IMR-90 (cell line): ENCODE measurements around the gene MYO5A. TPM values are rescaled to one million over a fixed set of nuclear protein-coding genes. Genes with fewer than 3 reads are reported as not detected.

Experiments used
- ATAC-seq: fragments of 200-7000 bp; cut with Tn5 transposase; 2 replicates; pipeline ENCODE4 v1.9.1; 2020; ENCODE audit warnings: low read depth, mild to moderate bottlenecking, moderate library complexity
- BruUV-seq: library from RNA; stranded (reverse); fragments of 400-500 nt; replicated peaks from 2 replicates; lab custom pipeline; 2021; lab: Mats Ljungman, UMichigan
- CTCF ChIA-PET: fragments of 300-600 bp; formaldehyde crosslinking; extraction: SDS; loops from one replicate; lab custom pipeline; 2021; ENCODE audit warnings: antibody characterized with exemption; lab: Yijun Ruan, JAX
- POLR2A ChIA-PET: fragments of 300-600 bp; sonication (Branson Sonifier 250); formaldehyde crosslinking; loops from one replicate; lab custom pipeline; 2022; ENCODE audit warnings: antibody characterized with exemption; ENCODE audit not compliant: unreplicated experiment; lab: Charles Lee
- DNase-seq: peaks from one replicate; pipeline ENCODE4 v3.0.0; 2013
- H2AFZ ChIP-seq: replicated peaks from 2 replicates; pipeline ENCODE3; 2013; ENCODE audit warnings: low read length, mild to moderate bottlenecking; ENCODE audit not compliant: poor library complexity
- H2AK5ac ChIP-seq: 2 replicates; pipeline ENCODE4 v1.6.1; 2013; ENCODE audit warnings: low read depth, low read length, inconsistent platforms
- H2AK9ac ChIP-seq: replicated peaks from 2 replicates; pipeline ENCODE3; 2013; ENCODE audit warnings: mild to moderate bottlenecking, low read depth, low read length, moderate library complexity; ENCODE audit not compliant: poor library complexity
- H2BK120ac ChIP-seq: 2 replicates; pipeline ENCODE4 v1.6.1; 2013; ENCODE audit warnings: low read depth, low read length, inconsistent platforms
- H2BK15ac ChIP-seq: 3 replicates; pipeline ENCODE4 v1.6.1; 2013; ENCODE audit warnings: low read depth, low read length, inconsistent platforms
- H2BK20ac ChIP-seq: 2 replicates; pipeline ENCODE4 v1.6.1; 2013; ENCODE audit warnings: low read depth, mild to moderate bottlenecking, inconsistent platforms, low read length, moderate library complexity
- H2BK5ac ChIP-seq: 2 replicates; pipeline ENCODE4 v1.6.1; 2013; ENCODE audit warnings: mild to moderate bottlenecking, low read depth, low read length, inconsistent platforms; ENCODE audit not compliant: poor library complexity, severe bottlenecking
- H3K14ac ChIP-seq: replicated peaks from 2 replicates; pipeline ENCODE4 v1.6.1; 2013; ENCODE audit warnings: low read depth, low read length, inconsistent platforms
- H3K18ac ChIP-seq: 2 replicates; pipeline ENCODE4 v1.6.1; 2013; ENCODE audit warnings: low read depth, low read length, control low read depth
- H3K23ac ChIP-seq: 2 replicates; pipeline ENCODE4 v1.6.1; 2013; ENCODE audit warnings: low read depth, low read length, inconsistent platforms
- H3K27ac ChIP-seq: 2 replicates; pipeline ENCODE4 v1.5.1; 2013; ENCODE audit warnings: mild to moderate bottlenecking, control low read depth, low read length; ENCODE audit not compliant: insufficient read depth
- H3K27me3 ChIP-seq: 2 replicates; pipeline ENCODE4 v1.6.1; 2013; ENCODE audit warnings: low read length; ENCODE audit not compliant: control insufficient read depth, insufficient read depth
- H3K36me3 ChIP-seq: 2 replicates; pipeline ENCODE4 v1.6.1; 2013; ENCODE audit warnings: low read length, mixed read lengths; ENCODE audit not compliant: control insufficient read depth, insufficient read depth
- H3K4ac ChIP-seq: 2 replicates; pipeline ENCODE4 v1.6.1; 2013; ENCODE audit warnings: low read depth, low read length, inconsistent platforms
- H3K4me1 ChIP-seq: 2 replicates; pipeline ENCODE4 v1.6.1; 2013; ENCODE audit warnings: low read length, mixed read lengths; ENCODE audit not compliant: control insufficient read depth, insufficient read depth
- H3K4me2 ChIP-seq: 2 replicates; pipeline ENCODE4 v1.6.1; 2013; ENCODE audit warnings: low read depth, mild to moderate bottlenecking, control low read depth, low read length, moderate library complexity
- H3K4me3 ChIP-seq: 2 replicates; pipeline ENCODE4 v1.5.1; 2013; ENCODE audit warnings: low read depth, mild to moderate bottlenecking, control low read depth, low read length, moderate library complexity; ENCODE audit not compliant: insufficient read depth
- H3K56ac ChIP-seq: 2 replicates; pipeline ENCODE4 v1.6.1; 2013; ENCODE audit warnings: low read length, inconsistent platforms; ENCODE audit not compliant: insufficient read depth; ENCODE audit errors: extremely low read depth
- H3K79me1 ChIP-seq, 2 experiments: 2 replicates each; pipeline ENCODE4 v1.6.1; 2013; ENCODE audit warnings: low read length in 2 of 2, inconsistent platforms in 1 of 2, low read depth in 1 of 2
- H3K9ac ChIP-seq: 2 replicates; pipeline ENCODE4 v1.6.1; 2013; ENCODE audit warnings: low read depth, low read length, control low read depth
- H3K9me1 ChIP-seq: 2 replicates; pipeline ENCODE4 v1.6.1; 2013; ENCODE audit warnings: low read length, inconsistent platforms; ENCODE audit not compliant: insufficient read depth
- H3K9me3 ChIP-seq: 2 replicates; pipeline ENCODE4 v1.6.1; 2013; ENCODE audit warnings: low read length; ENCODE audit not compliant: control insufficient read depth, insufficient read depth
- H4K20me1 ChIP-seq: 2 replicates; pipeline ENCODE4 v1.6.1; 2013; ENCODE audit warnings: low read length, inconsistent platforms; ENCODE audit not compliant: insufficient read depth
- H4K5ac ChIP-seq: 2 replicates; pipeline ENCODE4 v1.6.1; 2013; ENCODE audit warnings: mild to moderate bottlenecking, low read depth, low read length, control low read depth
- H4K8ac ChIP-seq, 2 experiments: 2 replicates each; pipeline ENCODE4 v1.6.1; 2013; ENCODE audit warnings: low read depth in 2 of 2, low read length in 2 of 2, control low read depth in 1 of 2, inconsistent platforms in 1 of 2
- H4K91ac ChIP-seq: 2 replicates; pipeline ENCODE4 v1.6.1; 2013; ENCODE audit warnings: low read depth, low read length, inconsistent platforms; ENCODE audit not compliant: insufficient read depth
- CEBPB ChIP-seq: IDR thresholded peaks from 2 replicates; pipeline ENCODE4 v1.6.1; 2012; ENCODE audit warnings: low read depth, low read length, improper control_type of control experiment
- ELK1 ChIP-seq: fragments of 150-350 bp; IDR thresholded peaks from 2 replicates; pipeline ENCODE4 v1.6.1; 2016; ENCODE audit warnings: low read depth, mild to moderate bottlenecking, low read length, moderate library complexity, borderline replicate concordance
- WGBS, 2 experiments: methylation state at CpG; one replicate each; pipeline versions ENCODE4 v1.1.5 to v1.1.7; 2013; ENCODE audit warnings: missing lambda C conversion rate in 2 of 2; ENCODE audit not compliant: insufficient read length in 1 of 2; ENCODE audit errors: extremely low coverage in 2 of 2; 5-methylcytosine and 5-hydroxymethylcytosine counted together
- dilution Hi-C: fragments of 300-500 bp; cut with HindIII; formaldehyde crosslinking; loops from one replicate; pipeline ENCODE4 v1.14.3; 2018; ENCODE audit warnings: low sequenced_read_pairs; ENCODE audit not compliant: unreplicated experiment
- in situ Hi-C: fragments of 300-500 bp; cut with MboI; formaldehyde crosslinking; loops from 3 replicates; pipeline ENCODE4 v1.14.3; 2019; ENCODE audit warnings: low sequenced_read_pairs, inconsistent platforms, mixed read lengths
- intact Hi-C: fragments of 100-400 bp; cut with micrococcal nuclease; formaldehyde crosslinking; loops from 2 replicates; pipeline ENCODE4 v1.10.0; 2022
- polyA plus RNA-seq, 3 experiments: library from polyadenylated mRNA; depleted of rRNA; stranded (reverse); fragments of >200 nt; gene quantifications; 2 replicates each; pipeline ENCODE4 v1.2.3, GENCODE V29; 2012; ENCODE audit warnings: low replicate concordance in 1 of 3
- total RNA-seq: library from RNA; depleted of rRNA; stranded (reverse); fragments of >200 nt; gene quantifications from 2 replicates; pipeline ENCODE4 v1.2.3, GENCODE V29; 2012

Gene MYO5A
- total and polyA plus RNA-seq, 2 of the 4 experiments (the other 2 are of a cell fraction), result 19.4 to 69.2 TPM

GRCh38 chr15:52540374-52541012, 11.8 kb upstream of the MYO5A start:
- dilution Hi-C loops (no loop called here), in situ Hi-C loops (no loop called here), intact Hi-C loops (no loop called here)
- Histone ChIP-seq H2AK5ac (no peak overlapping the region), H3K27ac (no peak overlapping the region), H3K56ac (no peak overlapping the region), H3K9ac (no peak overlapping the region), H2AK9ac (no peak overlapping the region), H4K20me1 (no peaks in the 10 kb centered on the region), H2AFZ (no peak overlapping the region), H3K23ac (no peak overlapping the region), H4K8ac (no peak overlapping the region), H2BK20ac (no peak overlapping the region), H4K5ac (no peak overlapping the region), H4K91ac (no peak overlapping the region), H3K4ac (no peak overlapping the region), H3K36me3 (no peaks in the 10 kb centered on the region; the same call in 1 of the 2 replicates), H3K9me1 (no peaks in the 10 kb centered on the region), H2BK15ac (no peak overlapping the region), H3K79me1 (no peaks in the 10 kb centered on the region), H3K4me3 (no peak overlapping the region), H2BK5ac (no peak overlapping the region), H3K18ac (no peak overlapping the region), H3K4me2 (no peak overlapping the region), H3K4me1 (no peaks in the 10 kb centered on the region), H3K14ac (no peak overlapping the region), H3K9me3 (peaks cover 3% of the 10 kb centered on the region; the same call in 1 of the 2 replicates), H2BK120ac (no peak overlapping the region), H3K27me3 (no peaks in the 10 kb centered on the region)
- TF ChIP-seq CEBPB (peak; percentile 47; the same call in 1 of the 2 replicates), ELK1 (no peak)
- 73% methylated on average over 3 of the region's 3 CpGs; no CpG with 5 or more reads in 1 of the 2 experiments for WGBS, 2 experiments
- DNase-seq (no peak), ATAC-seq (no peak)
- ChIA-PET CTCF (no interaction called here), POLR2A (no interaction called here)
- no TSS peak for BruUV-seq
